ENCODE measurements around the gene SMC4. TPM values are rescaled to one million over a fixed set of nuclear protein-coding genes. Genes with fewer than 3 reads are reported as not detected.
"Not testable (repeated sequence)": the region's sequence is repeated elsewhere in the genome, so short reads cannot be mapped to it uniquely, and the experiment has no call there.

SMC4 gene
- total RNA-seq, 1 donor from 2014 or later = 31.9 TPM

GRCh38 chr3:160444411-160444810, 45.0 kb downstream of the SMC4 start:
- no peak for DNase-seq (ENCODE audit: low read depth)

DNA sequence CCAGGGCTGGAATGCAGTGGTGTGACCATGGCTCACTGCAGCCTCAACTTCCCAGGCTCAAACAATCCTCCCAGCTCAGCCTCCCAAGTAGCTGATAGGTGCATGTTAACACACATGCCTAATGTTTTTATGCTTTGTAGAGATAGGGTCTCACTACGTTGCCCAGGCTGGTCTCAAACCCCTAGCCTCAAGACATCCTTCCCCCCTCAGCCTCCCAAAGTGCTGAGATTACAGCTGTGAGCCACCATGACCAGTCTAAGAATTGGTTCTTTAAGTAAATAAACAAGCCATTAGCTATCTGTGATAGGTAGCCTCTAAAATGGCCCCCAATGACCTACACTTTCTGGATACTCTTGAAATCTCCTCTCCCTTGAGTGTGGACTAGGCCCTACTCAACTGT, 46.4 kb downstream of the SMC4 start:
- DNase-seq (ENCODE audit: low read depth) = no peak

GRCh38 chr3:160446522-160447056, 47.1 kb downstream of the SMC4 start:
- DNase-seq (ENCODE audit: low read depth) = no peak

DNA sequence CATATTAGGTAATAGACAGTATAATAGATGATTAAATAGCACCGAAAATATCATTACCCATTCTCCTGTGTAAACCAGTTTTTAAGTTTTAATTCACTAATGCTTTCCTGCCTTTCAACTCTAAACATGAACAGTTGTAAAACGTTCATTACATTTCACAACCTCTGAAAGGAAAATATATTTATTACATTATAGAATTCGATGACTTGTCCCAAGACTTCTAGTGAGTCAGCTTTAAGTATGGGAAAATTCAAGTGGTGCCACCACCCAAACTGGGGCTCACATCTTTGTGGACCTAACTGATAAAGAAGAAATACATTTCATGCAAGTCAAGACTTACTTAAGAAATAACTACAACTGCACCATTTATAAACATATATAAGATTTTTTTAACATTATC, 48.1 kb downstream of the SMC4 start:
- peak; percentile 20 for DNase-seq (ENCODE audit: low read depth)

- peak; percentile 48 for DNase-seq (ENCODE audit: low read depth)
Measured at GRCh38 chr3:160448845-160449635, 49.6 kb downstream of the SMC4 start.

- peak; percentile 93 for DNase-seq (ENCODE audit: low read depth)
Measured at GRCh38 chr3:160449636-160450598, 50.5 kb downstream of the SMC4 start, which contains the start of gene TRIM59. TSS of gene TRIM59 (minus strand) at chr3:160449786. CDS start at chr3:160439183, 10,603 bp downstream.

GRCh38 chr3:160450846-160451245, 51.4 kb downstream of the SMC4 start:
- peak; percentile 76 for DNase-seq (ENCODE audit: low read depth)

DNA sequence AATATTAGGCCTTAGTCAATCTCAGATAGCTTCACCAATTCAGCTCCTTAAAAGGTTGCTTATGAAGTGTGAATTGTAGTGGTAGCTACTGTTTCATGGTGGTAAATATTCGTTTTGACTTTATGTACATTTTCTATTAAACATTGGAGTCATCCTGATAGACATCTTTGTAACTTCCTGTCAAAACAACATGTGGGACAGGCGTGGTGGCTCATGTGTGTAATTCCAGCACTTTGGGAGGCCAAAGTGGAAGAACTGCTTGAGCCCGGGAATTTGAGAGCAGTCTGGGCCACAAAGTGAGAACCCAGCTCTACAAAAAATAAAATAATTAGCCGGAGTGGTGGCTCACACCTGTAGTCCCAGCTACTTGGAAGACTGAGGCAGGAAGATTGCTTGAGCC, 52.2 kb downstream of the SMC4 start:
- no peak for DNase-seq (ENCODE audit: low read depth)

DNA sequence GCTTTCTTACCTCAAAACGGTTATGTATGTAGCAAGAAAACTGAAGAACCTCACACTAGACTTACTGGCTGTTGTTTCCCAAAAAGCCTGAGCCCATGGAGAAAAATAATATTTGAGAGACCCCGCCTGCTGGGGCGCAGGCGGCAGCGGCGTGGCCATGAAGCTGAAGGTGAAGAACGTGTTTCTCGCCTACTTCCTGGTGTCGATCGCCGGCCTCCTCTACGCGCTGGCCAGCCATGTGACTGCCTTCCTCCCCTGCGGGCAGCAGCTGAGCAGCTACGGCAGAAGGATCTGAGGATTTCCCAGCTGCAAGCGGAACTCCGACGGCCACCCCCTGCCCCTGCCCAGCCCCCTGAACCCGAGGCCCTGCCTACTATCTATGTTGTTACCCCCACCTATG, 52.8 kb downstream of the SMC4 start:
- DNase-seq (ENCODE audit: low read depth) = not testable (repeated sequence)

DNA sequence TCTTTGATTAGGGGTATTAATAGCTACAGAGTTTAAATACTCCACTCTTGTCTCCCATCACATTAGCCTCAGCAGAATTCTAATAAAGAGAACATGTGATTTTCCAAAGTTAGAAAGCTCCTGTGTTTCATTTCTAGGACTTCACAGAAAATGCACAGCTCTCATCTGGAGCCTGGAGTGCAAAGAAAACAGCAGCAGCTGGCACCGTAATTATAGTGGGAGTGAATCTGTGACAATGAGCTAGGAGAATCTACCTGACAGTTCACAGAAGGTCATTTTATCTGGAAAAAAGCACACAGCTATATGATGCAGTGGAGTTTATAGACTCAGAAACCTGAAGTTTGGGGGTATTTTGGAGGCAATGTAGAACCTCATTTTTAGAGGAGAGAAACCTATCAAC, 55.5 kb downstream of the SMC4 start:
- no peak for DNase-seq (ENCODE audit: low read depth)

DNA sequence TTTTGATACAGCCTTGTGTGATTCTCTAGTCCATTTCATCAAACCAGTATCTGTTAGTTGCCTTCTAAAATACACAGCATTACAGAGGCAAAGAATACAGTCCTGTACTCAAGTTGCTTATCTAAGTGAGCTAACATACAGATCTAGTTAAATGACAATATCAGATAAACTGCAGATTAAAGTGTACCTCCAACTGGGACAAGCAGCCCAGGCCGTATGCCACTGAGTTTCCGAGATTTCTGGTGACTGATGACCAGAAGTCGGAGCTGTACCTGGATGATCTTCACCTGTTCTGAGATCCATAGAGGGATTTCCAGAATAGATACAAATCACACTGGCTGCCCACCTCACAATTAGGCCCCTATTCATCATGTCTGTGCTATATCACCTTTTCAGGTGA, 56.4 kb downstream of the SMC4 start:
- DNase-seq (ENCODE audit: low read depth) = no peak

DNA sequence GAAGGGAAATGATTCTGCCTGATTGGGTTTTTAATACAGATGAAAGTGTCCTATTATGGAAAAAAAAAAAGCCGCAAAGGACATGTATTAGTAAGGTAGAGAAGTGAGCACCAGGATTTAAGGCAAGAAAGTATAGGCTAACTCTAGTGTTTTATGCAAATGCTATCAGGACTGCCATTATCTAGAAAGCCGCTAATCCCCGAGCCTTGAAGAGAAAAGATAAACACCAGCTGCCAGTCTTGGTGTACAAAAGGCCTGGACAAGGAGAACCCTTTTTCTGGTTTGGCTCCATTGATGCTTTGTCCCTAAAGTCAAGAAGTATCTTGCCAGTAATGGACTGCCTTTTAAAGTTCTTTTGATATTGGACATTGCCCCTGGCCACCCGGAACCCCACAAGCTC, 58.7 kb downstream of the SMC4 start:
- no peak for DNase-seq (ENCODE audit: low read depth)

DNA sequence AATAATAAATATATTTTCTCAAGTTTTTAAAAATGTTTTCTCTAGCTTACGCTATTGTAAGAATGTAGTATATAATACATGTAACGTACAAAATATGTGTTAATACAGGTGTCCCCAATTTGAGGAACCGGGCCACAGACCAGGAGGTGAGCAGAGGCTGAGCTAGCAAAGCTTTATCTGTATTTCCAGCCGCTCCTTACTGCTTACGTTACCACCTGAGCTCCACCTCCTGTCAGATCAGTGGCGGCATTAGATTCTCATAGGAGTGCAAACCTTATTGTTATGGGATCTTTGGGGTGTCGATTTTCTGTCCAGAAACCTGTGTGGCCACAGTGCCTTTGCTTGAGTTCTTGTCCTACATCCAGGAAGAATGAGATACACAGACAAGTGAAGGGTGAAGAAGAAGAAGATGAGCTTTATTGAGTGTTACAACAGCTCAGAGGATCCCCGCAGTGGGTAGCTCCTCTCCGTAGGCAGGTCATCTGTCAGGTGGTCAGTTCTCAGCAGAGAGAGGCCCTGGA, 60.1 kb downstream of the SMC4 start:
- no peak for DNase-seq (ENCODE audit: low read depth)

DNA sequence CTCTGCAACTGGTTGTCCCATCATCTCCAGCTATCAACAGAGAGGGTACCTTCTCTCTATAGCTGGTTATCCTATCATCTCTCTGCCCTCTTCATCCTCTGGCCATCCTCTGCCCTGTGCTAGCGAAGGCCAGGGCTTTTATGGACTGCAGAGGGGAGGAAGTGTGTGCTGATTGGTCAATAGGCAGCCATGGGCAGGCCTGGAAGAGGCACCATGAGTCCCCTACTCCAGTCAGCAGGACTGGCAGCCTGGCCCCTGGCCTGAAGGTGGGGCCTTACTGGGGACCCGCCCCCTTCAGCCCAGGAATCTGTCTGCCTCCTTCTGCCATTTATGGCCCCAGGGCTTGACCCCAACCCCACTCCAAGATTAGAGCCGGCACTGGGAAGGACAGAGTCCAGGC, 60.6 kb downstream of the SMC4 start:
- no peak for DNase-seq (ENCODE audit: low read depth)

DNA sequence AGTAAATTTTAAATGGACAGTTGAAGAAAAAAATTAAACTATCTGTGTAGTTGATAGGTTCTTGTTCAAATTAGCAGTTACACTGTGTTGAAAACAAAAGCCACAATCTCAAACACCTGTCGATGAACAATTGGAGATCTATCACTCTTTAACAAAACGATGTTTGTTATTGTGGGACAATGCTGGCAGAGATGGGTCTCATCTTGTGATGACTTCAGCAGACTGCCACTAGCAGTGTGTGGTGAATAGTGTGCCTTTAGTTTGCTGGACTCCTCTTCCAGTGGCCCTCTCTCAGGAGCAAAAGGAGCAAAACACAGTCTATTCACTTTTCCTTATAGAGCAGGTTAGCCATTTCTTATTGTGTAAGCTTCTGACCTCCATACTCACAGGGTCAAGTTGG, 64.9 kb downstream of the SMC4 start:
- DNase-seq (ENCODE audit: low read depth) = no peak

DNA sequence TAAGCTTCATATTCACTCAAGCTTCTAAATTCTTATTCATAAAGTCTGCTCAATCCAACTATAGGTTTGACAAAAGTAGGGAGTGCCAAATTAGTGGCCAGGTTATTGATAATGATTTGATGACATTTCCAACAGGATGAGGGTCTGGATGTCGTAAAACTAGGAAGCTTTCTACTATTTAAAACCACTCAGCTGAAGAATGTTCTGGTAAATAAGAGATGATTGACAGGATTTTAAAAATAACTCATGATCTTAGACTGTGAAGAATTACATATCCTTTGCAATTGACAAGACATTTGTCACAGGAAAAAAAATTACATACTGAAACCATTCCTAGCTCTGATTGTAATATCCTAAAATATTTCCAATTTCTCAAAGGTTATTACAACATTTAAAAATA, 65.5 kb downstream of the SMC4 start:
- DNase-seq (ENCODE audit: low read depth) = no peak

- DNase-seq (ENCODE audit: low read depth) = no peak
Measured at GRCh38 chr3:160470181-160470580, 70.7 kb downstream of the SMC4 start.

GRCh38 chr3:160471892-160472291, 72.4 kb downstream of the SMC4 start:
- DNase-seq (ENCODE audit: low read depth) = no peak

DNA sequence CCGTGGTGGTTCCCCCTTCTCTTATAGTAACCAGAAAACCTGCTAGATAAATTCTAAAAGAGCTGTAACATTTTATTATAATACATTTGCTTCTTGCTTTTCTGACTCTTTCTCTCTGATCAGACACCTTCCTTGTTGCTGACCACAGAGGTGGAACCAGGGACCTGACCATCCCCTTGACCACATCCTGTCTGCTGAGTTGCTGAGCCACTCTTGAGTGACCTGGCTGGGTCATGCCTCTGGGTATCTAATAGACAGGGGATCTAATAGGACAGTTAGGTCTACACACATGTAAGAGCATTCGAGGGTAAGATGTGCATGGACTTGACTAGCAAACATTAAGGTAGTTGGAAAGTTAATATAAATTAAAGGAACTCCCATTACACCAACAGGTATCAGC, 72.9 kb downstream of the SMC4 start:
- no peak for DNase-seq (ENCODE audit: low read depth)

GRCh38 chr3:160473221-160473620, 73.8 kb downstream of the SMC4 start:
- DNase-seq (ENCODE audit: low read depth) = peak; percentile 95

GRCh38 chr3:160473978-160474377, 74.5 kb downstream of the SMC4 start:
- DNase-seq (ENCODE audit: low read depth) = no peak

DNA sequence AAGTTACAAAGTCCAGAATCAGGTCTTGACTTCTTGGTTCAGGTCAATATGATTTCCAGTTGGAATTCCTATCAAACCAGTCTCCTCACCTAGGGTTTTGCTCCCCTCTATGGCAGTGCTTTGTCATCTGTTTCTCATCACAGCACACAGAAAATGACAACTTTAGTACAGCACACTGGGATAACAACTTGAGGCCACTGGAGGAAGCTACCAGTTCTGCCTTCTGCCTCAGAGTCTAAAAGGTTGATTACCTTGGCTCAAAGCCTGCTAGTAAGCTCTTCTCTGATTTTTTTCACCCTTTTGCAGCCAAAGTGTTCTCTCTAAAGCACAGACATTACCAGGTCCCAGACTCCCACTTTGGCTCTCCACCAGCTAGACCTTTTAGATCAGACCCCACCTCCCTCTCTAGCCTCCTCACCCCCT, 75.0 kb downstream of the SMC4 start:
- DNase-seq (ENCODE audit: low read depth) = no peak
